NCI-H1417 (cell line): ENCODE results near the gene IGFL2.
"Not testable (repeated sequence)": the region's sequence is repeated elsewhere in the genome, so short reads cannot be mapped to it uniquely, and the experiment has no call there.

Experiments
- DNase-seq, 3 experiments: peaks; one replicate each; lab custom pipeline; 2025; lab: John Stamatoyannopoulos, UW

Gene IGFL2

GRCh38 chr19:46147791-46148288, at the start of gene IGFL2:
IGFL2 (plus strand) TSS chr19:46148238; CDS start chr19:46148279, 41 bp downstream.
- DNase-seq: no peak

GRCh38 chr19:46100344-46100743, 47.7 kb upstream of the IGFL2 start:
- DNase-seq: no peak

- no peak for DNase-seq
These were observed 46.7 kb upstream of the IGFL2 start for GRCh38 chr19:46101293-46101692.

- DNase-seq: not testable (repeated sequence)
These were observed 45.7 kb upstream of the IGFL2 start for GRCh38 chr19:46102333-46102732.

- DNase-seq: no peak
These were observed 40.7 kb upstream of the IGFL2 start for GRCh38 chr19:46107371-46107770.

- DNase-seq: peak in 1 of 3 experiments; percentile 3
These were observed 38.2 kb upstream of the IGFL2 start for GRCh38 chr19:46109876-46110275.

GRCh38 chr19:46111376-46111775, 36.7 kb upstream of the IGFL2 start:
- peak in 1 of 3 experiments; percentile 7 for DNase-seq

- DNase-seq: no peak
These were observed 35.5 kb upstream of the IGFL2 start for GRCh38 chr19:46112527-46112926.

GRCh38 chr19:46113726-46114125, 34.3 kb upstream of the IGFL2 start:
- DNase-seq: no peak

- DNase-seq: peak in 1 of 3 experiments; percentile 5
These were observed 32.5 kb upstream of the IGFL2 start for GRCh38 chr19:46115396-46116106.

- DNase-seq: no peak
These were observed 31.9 kb upstream of the IGFL2 start for GRCh38 chr19:46116121-46116520.

- DNase-seq: no peak
These were observed 29.9 kb upstream of the IGFL2 start for GRCh38 chr19:46118136-46118535.

GRCh38 chr19:46124638-46125115, 23.4 kb upstream of the IGFL2 start, which contains the start of gene IGFL3:
IGFL3 (minus strand) TSS chr19:46124688; CDS start chr19:46124649, 39 bp downstream.
- DNase-seq: no peak

GRCh38 chr19:46125447-46125846, 22.6 kb upstream of the IGFL2 start:
- DNase-seq: no peak

- DNase-seq: no peak
These were observed 21.9 kb upstream of the IGFL2 start for GRCh38 chr19:46126086-46126580.

GRCh38 chr19:46131485-46132143, 16.4 kb upstream of the IGFL2 start:
- no peak for DNase-seq

GRCh38 chr19:46132508-46133100, 15.4 kb upstream of the IGFL2 start:
- peak in 1 of 3 experiments; percentile 8 for DNase-seq

GRCh38 chr19:46133101-46133627, 14.9 kb upstream of the IGFL2 start:
- DNase-seq: peak; percentile 64 to 93 (median 69)

GRCh38 chr19:46133777-46134241, 14.2 kb upstream of the IGFL2 start:
- DNase-seq: no peak

GRCh38 chr19:46134527-46134926, 13.5 kb upstream of the IGFL2 start:
- DNase-seq: no peak

GRCh38 chr19:46137915-46138473, 10.0 kb upstream of the IGFL2 start:
- DNase-seq: no peak

- no peak for DNase-seq
These were observed 6.6 kb upstream of the IGFL2 start for GRCh38 chr19:46141421-46141820.
